Keratinocyte (primary cell): ENCODE measurements around the gene MARCHF2. TPM values are rescaled to one million over a fixed set of nuclear protein-coding genes. Genes with fewer than 3 reads are reported as not detected.

ENCODE experiments used
- DNase-seq: peaks from one replicate; pipeline ENCODE4 v3.0.0-alpha.2; 2011; ENCODE audit warnings: low read depth, missing footprints, low spot score
- FAIRE-seq: peaks from 2 replicates; lab custom pipeline; 2011; peaks lifted over from hg19 to GRCh38; lab: Jason Lieb, UNC
- H2AFZ ChIP-seq: 2 replicates; pipeline ENCODE4 v1.6.0; 2012; ENCODE audit warnings: low read length, control low read depth, inconsistent platforms; ENCODE audit not compliant: control insufficient read depth
- H3K27ac ChIP-seq: 2 replicates; pipeline ENCODE4 v1.5.1; 2011; ENCODE audit warnings: low read length; ENCODE audit not compliant: control insufficient read depth, insufficient read depth
- H3K27me3 ChIP-seq: 3 replicates; pipeline ENCODE4 v1.6.0; 2011; ENCODE audit warnings: low read length; ENCODE audit not compliant: control insufficient read depth, insufficient read depth; ENCODE audit errors: extremely low read depth
- H3K36me3 ChIP-seq, 2 experiments: 2 replicates in 1 of 2; 3 replicates in 1 of 2; pipeline ENCODE4 v1.5.1; 2011; ENCODE audit warnings: low read length in 2 of 2, mild to moderate bottlenecking in 1 of 2; ENCODE audit not compliant: control insufficient read depth in 2 of 2, insufficient read depth in 2 of 2; ENCODE audit errors: extremely low read depth in 1 of 2
- H3K4me1 ChIP-seq: 3 replicates; pipeline ENCODE4 v1.5.1; 2011; ENCODE audit warnings: low read length; ENCODE audit not compliant: control insufficient read depth, insufficient read depth; ENCODE audit errors: extremely low read depth
- H3K4me2 ChIP-seq: 3 replicates; pipeline ENCODE4 v1.6.0; 2011; ENCODE audit warnings: low read depth, low read length; ENCODE audit not compliant: control insufficient read depth, insufficient read depth; ENCODE audit errors: extremely low read depth
- H3K4me3 ChIP-seq, 3 experiments: fragments of 200-600 bp in 1 of 3; sonication (generic) in 1 of 3; 2 replicates in 2 of 3; 3 replicates in 1 of 3; pipeline ENCODE4 v1.5.1; 2011 to 2016; ENCODE audit warnings: low read length in 3 of 3, mild to moderate bottlenecking in 3 of 3, control low read depth in 2 of 3, inconsistent platforms in 1 of 3, low read depth in 1 of 3, mixed read lengths in 1 of 3, mixed run types in 1 of 3, moderate library complexity in 1 of 3; ENCODE audit not compliant: control insufficient read depth in 2 of 3, insufficient read depth in 2 of 3; ENCODE audit errors: extremely low read depth in 1 of 3
- H3K79me2 ChIP-seq: 2 replicates; pipeline ENCODE4 v1.6.0; 2012; ENCODE audit warnings: low read length; ENCODE audit not compliant: control insufficient read depth, insufficient read depth
- H3K9ac ChIP-seq: 3 replicates; pipeline ENCODE4 v1.6.0; 2011; ENCODE audit warnings: low read length; ENCODE audit not compliant: control insufficient read depth, insufficient read depth; ENCODE audit errors: extremely low read depth
- H3K9me1 ChIP-seq: 3 replicates; pipeline ENCODE4 v1.6.0; 2011; ENCODE audit warnings: low read length; ENCODE audit not compliant: control insufficient read depth, insufficient read depth; ENCODE audit errors: extremely low read depth
- H3K9me3 ChIP-seq: 2 replicates; pipeline ENCODE4 v1.5.1; 2012; ENCODE audit warnings: low read depth, low read length; ENCODE audit not compliant: control insufficient read depth
- H4K20me1 ChIP-seq: 3 replicates; pipeline ENCODE4 v1.6.0; 2011; ENCODE audit warnings: low read length; ENCODE audit not compliant: control insufficient read depth, insufficient read depth; ENCODE audit errors: extremely low read depth
- CTCF ChIP-seq, 3 experiments: IDR thresholded peaks in 1 of 3; conservative IDR thresholded peaks in 1 of 3; optimal IDR thresholded peaks in 1 of 3; 2 replicates in 2 of 3; 3 replicates in 1 of 3; pipeline versions ENCODE3 to v1.5.1; 2011; ENCODE audit warnings: low read length in 3 of 3, mild to moderate bottlenecking in 3 of 3, moderate library complexity in 2 of 3, control low read depth in 1 of 3, inconsistent platforms in 1 of 3; ENCODE audit not compliant: insufficient read depth in 2 of 3; ENCODE audit errors: extremely low read depth in 1 of 3
- EZH2 ChIP-seq: IDR thresholded peaks from one replicate; pipeline ENCODE4 v1.6.1; 2012; ENCODE audit warnings: inconsistent platforms, mild to moderate bottlenecking, low read length, moderate library complexity
- dilution Hi-C: fragments of 300-500 bp; cut with MboI; formaldehyde crosslinking; loops from one replicate; pipeline ENCODE4 v1.7.0; 2020; ENCODE audit warnings: low sequenced_read_pairs; ENCODE audit not compliant: extremely low pct_ligation_motif_present
- polyA plus RNA-seq, 5 experiments: library from polyadenylated mRNA; depleted of rRNA in 3 of 5; stranded (reverse) in 3 of 5; stranded (forward) in 1 of 5; unstranded in 1 of 5; fragments of >200 nt; gene quantifications; 1 replicate in 1 of 5; 2 replicates in 3 of 5; 3 replicates in 1 of 5; pipeline versions ENCODE4 v1.2.1 to v1.2.3, GENCODE V29; 2011 to 2012; ENCODE audit warnings: missing spikeins in 2 of 5, low read depth in 1 of 5, low replicate concordance in 1 of 5

The MARCHF2 gene
- polyA plus RNA-seq, 1 donor (not counting 4 experiments of a cell fraction or from before 2014, with no cell fraction given), result 13.7 TPM

GRCh38 chr19:8461891-8462290, 48.8 kb downstream of the MARCHF2 start:
- dilution Hi-C loops, result no loop called here
- Histone ChIP-seq H3K36me3 (peaks cover 21 to 50% of the 10 kb centered on the region in 2 experiments), H3K4me1 (peaks cover 3% of the 10 kb centered on the region), H3K4me2 (no peak overlapping the region), H2AFZ (no peak overlapping the region), H3K27me3 (no peaks in the 10 kb centered on the region), H3K4me3 (no peak overlapping the region), H3K9me3 (no peaks in the 10 kb centered on the region), H3K27ac (no peak overlapping the region), H4K20me1 (peaks cover 33% of the 10 kb centered on the region), H3K9ac (no peak overlapping the region), H3K9me1 (no peaks in the 10 kb centered on the region), H3K79me2 (peaks cover 85% of the 10 kb centered on the region)
- no peak for FAIRE-seq
- TF ChIP-seq EZH2, result no peak
- no peak for TF ChIP-seq CTCF (optimal IDR thresholded peaks at IDR 0.05 in 1 of 3, IDR thresholded peaks at IDR 0.05 in 1 of 3, conservative IDR thresholded peaks at IDR 0.05 in 1 of 3; ENCODE audit: extremely low read depth in 1 of 3, insufficient read depth in 2 of 3, low read length in 3 of 3)
- no peak for DNase-seq

GRCh38 chr19:8462571-8462970, 49.5 kb downstream of the MARCHF2 start:
- H3K9me1 ChIP-seq, result no peaks in the 10 kb centered on the region
- H3K9ac ChIP-seq, result no peak overlapping the region
- H3K4me2 ChIP-seq, result no peak overlapping the region
- H3K4me3 ChIP-seq, result no peak overlapping the region
- no peak overlapping the region for H3K27ac ChIP-seq
- H3K79me2 ChIP-seq, result peaks cover 82% of the 10 kb centered on the region
- FAIRE-seq (no peak), DNase-seq (no peak)
- H4K20me1 ChIP-seq, result peaks cover 30% of the 10 kb centered on the region
- no peak overlapping the region for H2AFZ ChIP-seq
- peaks cover 3% of the 10 kb centered on the region for H3K4me1 ChIP-seq
- no peaks in the 10 kb centered on the region for H3K27me3 ChIP-seq
- H3K9me3 ChIP-seq, result no peaks in the 10 kb centered on the region
- H3K36me3 ChIP-seq, result peaks cover 21 to 47% of the 10 kb centered on the region in 2 experiments
- dilution Hi-C loops, result no loop called here
- TF ChIP-seq EZH2, result no peak
- no peak for TF ChIP-seq CTCF (optimal IDR thresholded peaks at IDR 0.05 in 1 of 3, IDR thresholded peaks at IDR 0.05 in 1 of 3, conservative IDR thresholded peaks at IDR 0.05 in 1 of 3; ENCODE audit: extremely low read depth in 1 of 3, insufficient read depth in 2 of 3, low read length in 3 of 3)
